Limb (tissue), 2 donors: ENCODE measurements around the gene CHST6.
"Not testable (repeated sequence)": the region's sequence is repeated elsewhere in the genome, so short reads cannot be mapped to it uniquely, and the experiment has no call there.

ENCODE experiments used
- DNase-seq, 2 donors: peaks; one replicate each; pipeline ENCODE4 v3.0.0-alpha.2; 2016; ENCODE audit errors: extremely low spot score in 2 of 2

The CHST6 gene

DNA sequence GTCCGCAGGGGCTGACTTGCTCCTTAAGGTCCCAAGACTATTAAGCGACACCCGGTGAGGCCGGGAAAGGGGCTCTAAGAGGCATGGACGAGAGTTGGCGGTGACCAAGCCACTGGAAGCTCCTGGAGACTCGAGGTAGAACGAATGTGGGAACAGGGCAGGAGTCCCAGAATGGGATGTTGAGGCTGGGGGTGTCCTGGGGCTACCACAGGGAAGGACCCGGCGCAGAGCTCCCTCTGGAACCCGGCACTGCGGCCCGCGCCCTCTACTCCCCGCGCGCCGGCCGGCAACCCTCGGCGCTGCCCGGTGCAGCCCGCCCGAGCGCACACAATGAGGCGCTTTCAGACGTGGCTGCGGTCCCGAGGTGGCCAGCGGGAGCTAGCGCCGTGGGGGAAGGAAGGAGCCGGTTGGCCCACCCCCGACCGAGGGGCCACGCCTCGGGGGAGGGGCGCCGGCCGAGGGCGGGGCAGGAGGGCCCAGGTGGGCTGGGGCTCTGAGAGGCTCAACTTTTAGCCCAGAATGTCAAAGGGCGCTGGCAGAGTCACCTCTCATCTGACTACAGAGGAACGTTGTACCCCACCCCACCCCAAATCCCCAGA is at the start of gene CHST6:
Gene CHST6 (minus strand): TSS at position 366 of the 599 bp plus-strand sequence. CDS start 15,613 bp downstream, outside the sequence.
- DNase-seq = peak; percentile 29 to 77

DNA sequence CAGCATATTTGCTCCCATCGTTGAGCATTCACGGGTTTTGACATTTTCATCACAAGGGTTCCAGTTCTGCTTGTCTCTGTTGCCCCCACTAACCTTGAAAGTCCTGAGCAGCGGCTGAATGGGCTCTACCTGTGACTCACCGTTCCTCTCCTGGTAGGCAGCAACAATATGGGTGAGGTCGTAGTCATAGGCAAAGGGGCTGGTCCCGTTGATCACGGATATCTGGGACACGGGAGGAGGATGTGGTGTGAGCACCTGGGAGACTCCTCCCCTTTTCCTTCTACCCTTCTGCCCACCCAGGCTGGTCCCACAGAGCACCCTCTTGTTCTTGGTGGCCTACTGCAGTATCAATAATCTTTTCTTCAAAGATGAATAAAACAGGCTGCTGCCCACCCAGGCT is 47.2 kb upstream of the CHST6 start:
- DNase-seq = not testable (repeated sequence)

DNA sequence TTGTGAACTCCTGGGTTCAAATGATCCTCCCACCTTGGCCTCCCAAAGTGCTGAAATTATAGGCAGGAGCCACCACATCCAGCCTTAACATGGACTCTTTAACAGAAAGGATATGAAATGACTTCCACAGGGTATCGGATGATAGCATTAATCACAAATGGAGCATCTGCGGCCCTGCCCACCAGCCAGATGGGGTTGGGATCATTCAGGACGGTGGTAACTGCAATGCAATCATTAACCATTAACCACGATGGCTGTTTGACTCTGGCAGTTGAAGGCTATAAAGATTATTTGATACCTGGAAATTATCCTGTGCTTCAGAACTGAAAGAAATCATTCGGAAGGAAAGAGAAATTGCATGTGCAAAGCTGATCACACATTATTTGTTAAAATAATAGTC is 46.0 kb upstream of the CHST6 start:
- DNase-seq = no peak

DNA sequence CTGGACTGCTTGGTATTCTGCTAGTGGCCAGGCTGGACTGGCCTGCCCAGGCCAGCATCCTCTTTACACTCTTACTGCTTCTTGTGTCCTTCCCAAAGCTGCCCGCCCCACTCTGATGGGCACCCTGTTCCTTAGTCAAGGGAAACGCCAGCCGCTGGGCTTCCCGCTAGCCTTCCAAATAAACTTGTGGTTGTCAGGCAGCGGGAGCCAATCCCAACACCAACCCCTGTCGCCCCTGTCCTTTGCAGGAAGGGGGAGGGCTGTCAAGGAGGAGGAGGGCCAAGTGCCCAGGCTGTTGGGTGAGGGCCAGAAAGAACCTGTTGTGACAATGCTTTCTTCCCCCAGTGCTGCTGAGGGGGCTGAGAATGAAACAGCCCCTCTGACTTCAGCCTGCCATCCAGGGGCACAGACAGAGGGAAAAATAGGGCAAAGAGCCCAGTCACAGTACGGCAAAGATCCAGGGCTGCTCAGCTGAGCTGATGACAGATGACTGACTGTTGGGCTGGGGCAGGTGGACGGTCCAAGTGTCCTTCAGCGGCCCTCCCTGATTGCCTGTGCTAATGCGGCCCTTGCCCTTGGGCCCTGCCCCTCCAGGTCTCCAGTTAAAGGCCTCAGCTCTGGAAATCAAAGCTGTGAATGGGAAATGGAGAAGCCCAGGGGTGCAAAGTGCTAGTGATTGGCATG is 43.8 kb upstream of the CHST6 start:
- DNase-seq = not testable (repeated sequence)

DNA sequence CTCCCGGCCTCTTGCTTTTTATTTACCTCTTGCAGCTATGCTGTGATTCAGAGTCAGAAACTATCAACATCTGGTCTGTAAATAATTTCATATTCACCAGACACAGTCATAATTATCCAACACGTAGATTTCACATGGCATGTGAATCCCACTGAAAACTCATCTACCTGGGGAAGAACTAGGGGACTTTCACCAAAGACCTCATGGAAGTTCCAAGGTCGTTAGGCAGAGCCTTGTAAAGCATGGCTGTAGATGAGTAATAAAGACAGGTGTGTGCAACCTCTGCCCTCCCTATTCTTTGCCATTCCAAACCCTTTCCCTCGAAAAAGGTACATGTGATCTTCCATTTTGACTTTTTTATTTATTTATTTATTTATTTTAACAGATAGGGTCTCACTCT is 42.5 kb upstream of the CHST6 start:
- no peak for DNase-seq

DNA sequence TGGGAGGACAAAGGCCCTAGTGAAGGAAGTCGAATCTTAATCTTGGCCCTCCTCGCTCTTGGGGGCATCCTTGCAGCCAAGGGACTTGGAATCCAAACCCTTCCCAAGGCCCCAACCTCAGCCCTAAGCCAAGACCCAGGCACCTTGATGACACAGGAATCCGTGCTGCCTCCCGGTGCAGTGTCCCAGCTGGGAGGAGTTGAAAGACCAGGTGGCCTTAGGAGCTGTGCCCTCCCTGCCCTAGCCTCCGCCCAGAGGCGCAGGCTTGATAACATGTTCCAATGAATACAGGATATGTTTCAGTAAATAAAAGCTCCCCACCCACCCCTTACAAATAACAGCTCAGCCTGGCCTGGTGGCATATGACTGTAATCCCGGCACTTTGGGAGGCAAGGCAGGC is 40.7 kb upstream of the CHST6 start, which contains the start of gene CHST5:
Gene CHST5 (minus strand): TSS at position 208 of the 400 bp plus-strand sequence. CDS start 5,724 bp downstream, outside the sequence.
- DNase-seq = no peak

DNA sequence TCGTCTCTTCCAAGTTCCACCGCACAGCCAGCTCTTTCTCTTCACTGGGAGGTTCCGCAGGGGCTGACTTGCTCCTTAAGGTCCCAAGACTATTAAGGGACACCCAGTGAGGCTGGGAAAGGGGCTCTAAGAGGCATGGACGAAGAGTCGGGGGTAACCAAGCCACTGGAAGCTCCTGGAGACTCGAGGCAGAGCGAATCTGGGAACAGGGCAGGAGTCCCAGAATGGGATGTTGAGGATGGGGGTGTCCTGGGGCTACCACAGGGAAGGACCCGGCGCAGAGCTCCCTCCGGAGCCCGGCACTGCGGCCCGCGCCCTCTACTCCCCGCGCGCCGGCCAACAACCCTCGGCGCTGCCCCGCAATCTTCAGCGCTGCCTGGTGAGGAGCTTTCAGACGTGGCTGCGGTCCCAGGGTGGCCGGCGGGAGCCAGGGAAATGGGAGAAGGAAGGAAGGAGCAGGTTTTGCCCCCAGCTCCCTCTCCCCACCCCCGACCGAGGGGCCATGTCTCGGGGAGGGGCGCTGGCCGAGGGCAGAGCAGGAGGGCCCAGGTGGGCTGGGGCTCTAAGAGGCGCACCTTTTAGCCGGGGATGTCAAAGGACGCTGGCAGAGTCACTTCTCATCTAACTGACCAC is 40.1 kb upstream of the CHST6 start:
- no peak for DNase-seq

DNA sequence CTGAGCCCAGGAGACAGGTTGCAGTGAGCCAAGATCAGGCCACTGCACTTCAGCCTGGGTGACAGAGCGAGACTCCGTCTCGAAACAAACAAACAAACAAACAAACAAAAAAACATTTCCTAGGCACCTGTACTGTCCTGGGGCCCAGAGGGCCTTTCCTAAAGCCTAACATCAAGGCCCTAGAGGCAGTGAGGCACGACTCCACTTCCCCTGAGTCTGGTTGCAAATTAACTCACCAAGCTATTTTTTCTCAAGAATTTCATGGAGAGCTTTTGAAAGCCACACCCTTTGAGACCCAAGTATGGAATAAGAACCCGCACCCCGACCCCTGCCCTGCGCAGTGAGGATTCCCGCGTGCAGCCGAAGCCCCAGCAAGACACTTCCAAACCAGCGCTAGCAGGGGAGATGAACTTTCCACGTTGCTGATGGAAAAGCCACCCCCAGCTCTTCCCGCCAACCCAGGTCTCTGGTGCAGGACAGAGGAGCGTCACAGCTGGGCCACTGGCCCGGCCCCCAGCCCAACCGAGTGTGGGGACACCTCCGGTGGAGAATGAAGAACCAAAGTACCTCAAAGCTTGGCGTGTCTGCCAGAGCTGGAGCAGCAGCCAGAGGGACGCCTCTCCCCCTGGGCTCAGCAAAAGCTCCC is 39.4 kb upstream of the CHST6 start:
- DNase-seq = no peak

DNA sequence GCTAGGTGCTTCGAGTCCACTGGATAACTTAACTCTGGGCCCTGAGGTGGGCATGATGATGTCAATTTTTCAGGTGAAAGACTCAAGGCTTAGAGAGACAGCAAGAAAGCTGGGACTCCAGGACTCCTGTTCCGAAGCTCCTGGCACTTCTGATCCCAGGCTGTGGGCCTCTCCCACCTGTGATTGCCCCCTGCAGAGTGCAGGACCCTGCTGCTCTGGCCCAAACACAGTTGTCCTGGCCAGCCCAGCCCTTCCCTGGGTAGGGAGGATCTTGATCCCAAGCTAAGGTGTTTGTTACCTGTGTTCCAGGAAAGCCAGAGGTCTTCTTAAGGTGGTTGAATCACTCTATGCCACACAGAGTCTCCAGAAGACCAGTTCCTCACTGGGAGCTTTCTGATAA is 37.5 kb upstream of the CHST6 start:
- no peak for DNase-seq

DNA sequence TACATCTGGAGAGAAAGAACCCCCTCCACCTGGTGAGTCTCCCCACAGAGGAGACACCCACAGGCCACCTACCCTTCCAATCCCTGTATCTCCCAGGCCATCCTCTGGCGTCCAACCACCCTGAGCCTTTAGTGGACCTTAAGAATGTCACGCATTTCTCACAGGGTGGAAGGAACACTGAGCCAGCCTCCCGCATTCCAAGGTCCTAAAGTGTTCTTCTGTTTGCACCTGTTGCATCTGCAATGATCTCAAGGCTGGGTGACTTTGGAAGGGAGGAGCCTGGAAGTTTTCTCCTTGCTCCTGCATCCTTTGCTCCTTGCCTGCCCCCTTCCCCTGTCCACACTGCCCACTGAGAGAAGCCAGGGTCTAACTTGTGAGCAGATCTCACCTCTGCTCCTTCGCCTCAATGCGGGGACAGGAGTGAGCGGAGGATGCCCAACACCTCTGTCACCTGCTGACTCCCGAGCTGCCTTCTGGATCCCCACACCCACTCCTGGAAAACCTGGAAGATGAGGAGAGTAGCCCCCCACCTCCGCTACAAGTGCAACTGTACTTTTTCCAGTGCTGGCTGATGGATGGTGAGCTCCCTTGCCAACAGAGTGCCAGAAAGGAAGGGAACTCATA is 37.0 kb upstream of the CHST6 start:
- no peak for DNase-seq

DNA sequence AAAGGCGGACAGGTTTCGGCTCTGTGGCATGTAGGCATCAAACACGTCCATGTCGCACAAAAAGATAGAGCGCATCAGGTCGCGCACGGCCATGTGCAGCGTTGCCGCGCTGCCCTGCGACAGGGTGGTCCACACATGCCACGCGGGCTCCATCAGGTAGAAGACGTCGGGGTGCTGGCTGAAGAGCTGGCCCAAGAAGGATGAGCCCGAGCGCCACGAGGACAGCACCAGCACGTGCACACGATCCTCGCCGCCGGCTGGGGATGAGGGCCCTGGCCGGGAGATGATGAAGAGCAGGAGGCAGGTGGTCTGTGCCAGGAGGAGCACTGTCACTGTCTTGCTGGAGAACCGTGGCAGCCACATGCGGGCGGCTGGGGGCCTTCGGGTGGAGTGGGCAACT is 34.7 kb upstream of the CHST6 start:
- no peak for DNase-seq

DNA sequence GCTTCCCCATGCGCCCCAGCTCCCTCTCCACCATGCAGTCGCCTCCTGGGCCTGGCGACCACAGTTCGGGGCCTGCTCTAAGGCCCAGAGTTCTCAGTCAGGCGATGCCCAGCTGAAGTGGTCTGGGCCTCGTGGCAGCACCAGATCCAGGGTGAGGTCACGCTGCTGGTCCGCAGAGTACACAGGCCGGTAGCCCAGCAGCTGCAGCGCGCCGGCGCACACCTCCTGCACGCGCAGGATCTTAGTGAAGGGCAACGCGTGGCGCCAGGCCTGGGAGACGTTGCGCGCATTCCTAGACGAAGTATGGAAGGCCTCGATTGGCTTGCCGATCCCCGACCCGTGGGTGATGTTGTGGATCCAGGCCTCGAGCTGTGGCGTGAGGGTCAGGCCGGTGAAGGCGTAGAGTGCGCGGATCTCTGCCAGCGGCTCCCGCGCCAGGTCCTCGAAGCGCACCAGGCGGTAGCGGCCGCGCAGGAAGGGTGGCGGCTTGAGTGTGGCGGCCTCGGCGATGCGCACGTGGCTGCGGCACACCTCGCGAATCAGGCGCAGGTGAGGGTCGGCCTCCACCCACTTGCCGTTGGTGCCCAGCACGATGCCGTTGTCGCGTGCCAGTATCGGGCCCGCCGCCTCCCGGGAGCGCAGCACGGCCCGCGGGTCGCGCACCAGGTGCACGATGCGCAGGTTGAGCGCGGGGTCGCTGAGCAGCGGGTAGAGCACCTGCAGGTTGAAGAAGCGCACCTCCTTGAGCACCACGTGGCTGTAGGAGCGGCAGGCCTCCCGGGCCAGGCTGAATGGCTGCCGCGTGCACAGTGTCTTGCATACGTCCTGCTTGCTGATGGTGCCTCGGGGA is 34.0 kb upstream of the CHST6 start:
- no peak for DNase-seq

DNA sequence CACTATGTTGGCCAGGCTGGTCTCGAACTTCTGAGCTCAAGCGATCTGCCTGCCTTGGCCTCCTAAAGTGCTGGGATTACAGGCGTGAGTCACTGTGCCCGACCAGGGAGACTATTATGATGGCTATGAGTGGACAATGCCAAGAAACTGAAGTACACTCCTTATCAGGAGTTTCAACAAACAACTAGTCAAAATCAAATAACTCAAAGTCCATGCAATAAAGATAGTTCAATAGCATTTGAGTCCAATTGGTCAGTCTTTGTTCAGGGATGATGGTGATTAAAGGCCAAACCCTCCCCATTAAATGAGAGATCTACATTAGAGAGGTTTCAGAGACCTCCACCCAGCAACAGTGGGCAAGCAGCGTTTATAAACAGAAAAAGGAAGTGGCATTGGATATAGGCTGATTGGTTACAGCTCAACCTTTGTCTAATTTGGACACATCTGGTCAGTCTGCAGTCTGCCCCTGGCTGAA is 32.6 kb upstream of the CHST6 start:
- no peak for DNase-seq

DNA sequence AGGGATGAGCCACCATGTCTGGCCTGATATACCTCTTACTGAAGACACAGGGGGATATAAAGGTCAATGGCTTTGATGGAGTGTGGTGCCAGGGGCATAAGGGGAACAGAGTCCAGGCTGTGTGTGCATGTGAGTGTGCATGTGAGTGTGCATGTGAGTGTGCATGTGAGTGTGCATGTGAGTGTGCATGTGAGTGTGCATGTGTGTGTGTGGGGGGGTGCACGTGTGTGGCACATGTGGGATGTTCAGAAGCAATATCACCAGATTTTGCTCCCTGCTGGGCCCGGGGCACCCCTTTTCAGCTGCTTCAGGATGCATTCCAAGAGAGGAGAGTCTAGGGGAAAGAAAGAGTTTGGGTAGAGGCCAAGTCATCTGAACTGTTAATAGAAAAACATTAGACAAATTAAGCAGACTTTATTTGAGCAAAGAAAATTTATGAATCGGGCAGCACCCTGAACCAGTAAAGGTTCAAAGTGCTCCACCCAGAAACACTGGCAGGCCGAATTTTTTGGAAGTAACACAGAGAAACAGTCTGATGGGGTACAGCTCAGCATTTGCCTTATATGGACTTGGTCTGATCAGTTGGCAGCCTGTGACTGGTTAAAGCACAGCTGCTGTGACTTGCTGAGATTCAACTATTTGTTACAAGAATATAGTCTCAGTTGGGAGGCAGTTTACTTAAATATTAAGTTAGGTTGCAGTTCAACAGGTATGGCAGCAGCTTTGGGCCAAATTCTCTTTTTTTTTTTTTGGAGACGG is 31.0 kb upstream of the CHST6 start:
- no peak for DNase-seq

DNA sequence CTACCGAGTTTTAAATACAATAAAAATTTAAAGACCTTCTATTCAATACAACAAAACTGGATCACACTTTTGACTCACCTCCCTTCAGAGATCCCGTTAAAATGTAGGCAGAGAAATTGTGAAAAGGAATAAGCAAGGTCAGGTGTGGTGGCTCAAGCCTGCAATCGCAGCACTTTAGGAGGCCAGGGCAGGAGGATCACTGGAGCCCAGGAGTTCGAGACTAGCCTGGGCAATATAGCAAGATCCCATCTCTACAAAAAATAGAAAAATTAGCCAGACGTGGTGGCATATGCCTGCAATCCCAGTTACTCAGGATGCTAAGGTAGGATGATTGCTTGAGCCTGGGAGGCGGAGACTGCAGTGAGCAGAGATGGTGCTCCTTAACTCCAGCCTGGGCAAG is 23.9 kb upstream of the CHST6 start:
- DNase-seq = no peak

DNA sequence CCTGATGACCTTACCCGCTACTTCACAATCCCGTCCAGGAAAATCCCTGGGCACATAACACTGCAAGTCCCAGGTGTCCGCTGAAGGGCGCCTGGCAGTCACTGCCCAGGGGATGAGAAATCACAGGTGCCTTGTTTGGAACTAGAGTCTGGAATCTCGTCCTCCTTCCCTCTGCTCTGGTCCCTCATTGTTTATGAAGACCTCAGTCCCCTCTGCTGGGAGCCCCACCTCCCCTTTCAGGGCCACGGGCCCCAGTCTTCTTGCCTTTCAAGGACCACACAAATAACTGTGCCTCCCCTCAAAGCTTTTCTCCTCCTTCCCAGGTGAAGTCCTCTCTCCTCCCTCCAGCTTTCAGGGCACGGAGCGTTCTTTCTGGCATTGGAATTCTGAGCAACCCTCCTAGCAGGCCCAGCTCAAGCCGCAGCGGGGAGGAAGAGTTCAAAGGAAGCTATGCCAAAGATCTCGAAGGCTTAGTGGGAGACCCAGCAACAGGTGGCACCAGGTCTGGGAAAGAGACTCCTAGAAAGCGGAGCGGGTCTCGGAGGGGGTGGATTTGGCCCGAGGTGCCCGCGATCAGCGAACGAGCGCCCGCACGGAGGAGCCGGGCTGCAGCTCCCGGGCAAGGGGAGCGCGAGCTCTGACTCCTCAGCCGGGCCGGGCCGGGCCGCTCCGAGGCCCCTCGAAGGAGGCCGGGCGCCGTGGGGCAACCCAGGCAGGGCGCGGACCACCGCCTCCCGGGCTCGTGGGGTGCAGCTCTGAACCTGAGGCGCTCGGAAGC is 21.1 kb upstream of the CHST6 start:
- DNase-seq = peak in 1 of 2 donors; percentile 18

DNA sequence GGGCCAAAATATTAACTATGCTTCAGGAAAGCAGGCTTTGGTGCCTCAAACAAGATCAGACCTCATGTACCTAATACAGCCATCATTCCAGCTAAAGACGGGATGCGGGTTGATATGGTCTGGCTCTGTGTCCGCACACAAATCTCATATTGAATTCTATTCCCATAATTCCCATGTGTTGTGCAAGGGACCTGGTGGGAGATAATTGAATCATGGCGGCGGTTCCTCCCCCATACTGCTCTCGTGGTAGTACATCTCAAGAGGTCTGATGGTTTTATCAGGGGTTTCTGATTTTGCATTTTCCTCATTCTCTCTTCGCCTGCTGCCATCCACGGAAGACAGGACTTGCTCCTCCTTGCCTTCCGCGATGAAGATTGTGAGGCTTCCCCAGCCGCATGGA is 19.1 kb upstream of the CHST6 start:
- no peak for DNase-seq

DNA sequence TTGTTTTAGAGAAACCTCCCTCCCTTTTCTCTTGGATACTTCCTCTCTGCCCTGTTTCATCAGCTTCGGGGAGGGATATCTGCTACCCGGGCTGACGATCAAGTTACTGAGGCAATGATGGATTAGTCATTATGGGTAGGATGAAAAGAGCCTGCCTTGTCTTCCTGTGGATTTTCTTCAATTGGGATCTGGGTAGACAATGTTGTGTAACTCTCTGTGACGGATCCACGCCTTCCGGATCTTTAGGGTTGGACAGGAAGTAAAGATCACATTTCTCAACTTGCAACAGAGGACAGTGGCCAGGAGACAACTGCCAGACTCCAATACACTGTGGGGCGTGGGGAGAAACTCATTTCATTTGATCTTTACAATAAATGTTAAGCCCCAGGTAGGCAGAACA is 11.3 kb upstream of the CHST6 start:
- DNase-seq = no peak

DNA sequence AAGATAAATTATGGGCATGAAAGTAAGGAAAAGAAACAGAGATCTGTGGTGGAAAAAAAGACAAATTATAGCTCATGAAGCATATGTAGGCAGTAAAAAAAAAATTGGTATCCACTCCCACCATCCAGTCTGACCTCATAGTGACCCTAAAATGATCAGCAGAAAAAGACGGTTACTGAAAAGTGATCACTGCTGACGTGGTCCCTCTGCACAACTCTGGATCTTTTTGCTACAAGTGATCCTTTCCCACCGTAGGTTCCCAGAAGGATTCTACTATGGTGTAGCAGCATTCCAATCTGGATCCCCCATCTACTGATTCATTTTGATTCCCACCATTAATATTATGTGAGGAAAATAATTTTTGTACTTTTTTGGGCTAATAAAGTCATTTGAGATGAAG is 10.9 kb upstream of the CHST6 start:
- DNase-seq = no peak
